AG04450 (cell line): ENCODE measurements around the gene IL18RAP. TPM values are rescaled to one million over a fixed set of nuclear protein-coding genes. Genes with fewer than 3 reads are reported as not detected.

Source experiments
- CTCF ChIA-PET: fragments of 300-600, 350-600 bp; formaldehyde crosslinking; extraction: SDS; loops from one replicate; lab custom pipeline; 2022; ENCODE audit warnings: antibody characterized with exemption, inconsistent platforms; lab: Charles Lee
- POLR2A ChIA-PET: fragments of 350-600 bp; formaldehyde crosslinking; extraction: SDS; loops from one replicate; lab custom pipeline; 2021; ENCODE audit warnings: antibody characterized with exemption, inconsistent platforms; lab: Yijun Ruan, JAX
- DNase-seq: peaks from one replicate; pipeline ENCODE4 v3.0.0-alpha.2; 2011; ENCODE audit warnings: low read depth, low spot score
- H3K27ac ChIP-seq: one replicate; pipeline ENCODE4 v1.5.1; 2012; ENCODE audit warnings: low read depth, low read length, control low read depth
- H3K27me3 ChIP-seq: one replicate; pipeline ENCODE4 v1.6.0; 2012; ENCODE audit warnings: low read length; ENCODE audit not compliant: control insufficient read depth, insufficient read depth
- H3K4me3 ChIP-seq: 2 replicates; pipeline ENCODE4 v1.5.1; 2011; ENCODE audit warnings: mild to moderate bottlenecking, low read depth, low read length, control low read depth
- H3K9me3 ChIP-seq: 2 replicates; pipeline ENCODE4 v1.5.1; 2012; ENCODE audit warnings: low read length; ENCODE audit not compliant: control insufficient read depth, insufficient read depth
- CTCF ChIP-seq: IDR thresholded peaks from 2 replicates; pipeline ENCODE4 v1.5.1; 2011; ENCODE audit warnings: low read depth, low read length, control low read depth, inconsistent platforms
- polyA plus RNA-seq: library from polyadenylated mRNA; depleted of rRNA; stranded (reverse); fragments of >200 nt; gene quantifications from 2 replicates; pipeline ENCODE4 v1.2.3, GENCODE V29; 2011

IL18RAP gene
- polyA plus RNA-seq, 1 experiment: 0.10 TPM

DNA sequence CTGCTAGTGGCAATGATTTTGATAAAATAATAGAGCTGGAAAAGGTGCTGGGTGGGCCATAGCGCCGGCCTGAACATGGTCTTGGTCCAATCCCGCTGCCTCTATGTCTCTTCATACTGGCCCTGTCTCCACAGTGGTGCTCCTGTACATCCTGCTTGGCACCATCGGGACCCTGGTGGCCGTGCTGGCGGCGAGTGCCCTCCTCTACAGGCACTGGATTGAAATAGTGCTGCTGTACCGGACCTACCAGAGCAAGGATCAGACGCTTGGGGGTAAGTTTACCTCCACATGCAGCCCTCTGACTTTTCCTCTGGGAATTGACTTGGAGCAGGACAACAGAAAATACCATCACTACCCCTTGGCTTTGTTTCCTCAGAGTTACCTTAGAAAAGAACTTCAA is 24.0 kb downstream of the IL18RAP start:
- no peak for DNase-seq
- CTCF ChIA-PET: interaction anchor here (1.2 to 3.6 kb wide), 5 partner anchors 94 to 562 kb away, joined by 3 to 33 read pairs (median 6); no protein-coding TSS in a partner anchor
- Histone ChIP-seq H3K27me3 (peaks cover 7% of the 10 kb centered on the region), H3K27ac (no peak overlapping the region), H3K9me3 (no peaks in the 10 kb centered on the region; the same call in 1 of the 2 replicates), H3K4me3 (no peak overlapping the region)
- TF ChIP-seq CTCF: no peak
- POLR2A ChIA-PET: no interaction called here

- POLR2A ChIA-PET: no interaction called here
- peak; percentile 80 for TF ChIP-seq CTCF
Measured at GRCh38 chr2:102449370-102449974, 26.5 kb downstream of the IL18RAP start.

DNA sequence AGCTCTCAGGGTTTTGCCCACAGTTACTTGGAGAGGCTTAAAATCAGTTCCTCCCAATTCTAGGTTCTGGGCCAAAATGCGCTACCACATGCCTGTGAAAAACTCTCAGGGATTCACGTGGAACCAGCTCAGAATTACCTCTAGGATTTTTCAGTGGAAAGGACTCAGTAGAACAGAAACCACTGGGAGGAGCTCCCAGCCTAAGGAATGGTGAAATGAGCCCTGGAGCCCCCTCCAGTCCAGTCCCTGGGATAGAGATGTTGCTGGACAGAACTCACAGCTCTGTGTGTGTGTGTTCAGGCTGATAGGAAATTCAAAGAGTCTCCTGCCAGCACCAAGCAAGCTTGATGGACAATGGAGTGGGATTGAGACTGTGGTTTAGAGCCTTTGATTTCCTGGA is 29.0 kb downstream of the IL18RAP start:
- ChIA-PET CTCF (interaction anchor here (0.6 to 1.6 kb wide), 8 partner anchors 8 to 1102 kb away, joined by 3 to 8 read pairs (median 4); no protein-coding TSS in a partner anchor), POLR2A (no interaction called here)
- Histone ChIP-seq H3K27ac (no peak overlapping the region), H3K27me3 (peaks cover 10% of the 10 kb centered on the region), H3K9me3 (no peaks in the 10 kb centered on the region; the same call in 1 of the 2 replicates), H3K4me3 (no peak overlapping the region)
- no peak for TF ChIP-seq CTCF
- DNase-seq: no peak

More at GRCh38 chr2:102449370-102449974, 26.5 kb downstream of the IL18RAP start:
- CTCF ChIA-PET: interaction anchor here (0.6 to 3.6 kb wide), 13 partner anchors 9 to 1107 kb away, joined by 3 to 33 read pairs (median 4); partner anchors contain the start of gene IL18R1
- Histone ChIP-seq H3K27me3 (peaks cover 10% of the 10 kb centered on the region), H3K4me3 (no peak overlapping the region), H3K27ac (no peak overlapping the region), H3K9me3 (no peaks in the 10 kb centered on the region; the same call in 1 of the 2 replicates)
- DNase-seq: no peak

GRCh38 chr2:102453501-102453900 is 30.5 kb downstream of the IL18RAP start:
- ChIA-PET CTCF (interaction anchor here (1.2 to 1.9 kb wide), 3 partner anchors 20 to 213 kb away, joined by 3 to 4 read pairs (median 4); partner anchors contain the start of gene SLC9A4), POLR2A (no interaction called here)
- H3K27ac ChIP-seq: no peak overlapping the region
- DNase-seq: no peak
- no peak for TF ChIP-seq CTCF
- H3K9me3 ChIP-seq: no peaks in the 10 kb centered on the region
- H3K4me3 ChIP-seq: no peak overlapping the region
- H3K27me3 ChIP-seq: peaks cover 10% of the 10 kb centered on the region

- ChIA-PET CTCF (interaction anchor here (0.5 to 1.9 kb wide), 3 partner anchors 12 to 1872 kb away, joined by 3 to 5 read pairs (median 4); partner anchors contain the start of gene SLC9A4), POLR2A (no interaction called here)
- H3K27ac ChIP-seq: no peak overlapping the region
- peaks cover 10% of the 10 kb centered on the region for H3K27me3 ChIP-seq
- no peak overlapping the region for H3K4me3 ChIP-seq
- no peak for TF ChIP-seq CTCF
- DNase-seq: no peak
- H3K9me3 ChIP-seq: no peaks in the 10 kb centered on the region
Measured at GRCh38 chr2:102455061-102455670, 32.2 kb downstream of the IL18RAP start.
